Thyroid gland (tissue), 4 donors: ENCODE data around the gene LAMA4.

Experiments
- CTCF ChIP-seq, 6 experiments: fragments of 200-600 bp in 3 of 6; fragments of 450-650 bp in 3 of 6; sonication (generic) in 3 of 6; IDR thresholded peaks; one replicate each; pipeline ENCODE4 v1.5.1; 2016 to 2019; ENCODE audit warnings: antibody characterized with exemption in 6 of 6, mild to moderate bottlenecking in 2 of 6, inconsistent platforms in 1 of 6, moderate library complexity in 1 of 6
- POLR2A ChIP-seq, 2 donors: fragments of 450-650 bp; IDR thresholded peaks; one replicate each; pipeline ENCODE4 v1.6.1; 2017; ENCODE audit warnings: antibody characterized with exemption in 2 of 2, mild to moderate bottlenecking in 2 of 2, moderate library complexity in 1 of 2

GRCh38 chr6:112291161-112291762, 36.9 kb upstream of the LAMA4 start:
- TF ChIP-seq POLR2A (IDR thresholded peaks at IDR 0.05) (no peak), CTCF (IDR thresholded peaks at IDR 0.05) (no peak)
